Chondrocyte (in vitro differentiated cells): ENCODE measurements around the gene KLF7. TPM values are rescaled to one million over a fixed set of nuclear protein-coding genes. Genes with fewer than 3 reads are reported as not detected.

Source experiments
- DNase-seq: peaks from one replicate; pipeline ENCODE4 v3.0.0; 2021; ENCODE audit warnings: mixed read lengths, low spot score
- H3K27ac Mint-ChIP-seq: one replicate; pipeline ENCODE4 v1.8.0; 2021; ENCODE audit warnings: mild to moderate bottlenecking, moderate library complexity, mixed read lengths; ENCODE audit not compliant: unreplicated experiment
- H3K27me3 Mint-ChIP-seq: 2 replicates; pipeline ENCODE4 v1.8.0; 2021; ENCODE audit warnings: low read depth, mixed read lengths
- H3K36me3 Mint-ChIP-seq: 2 replicates; pipeline ENCODE4 v1.8.0; 2021; ENCODE audit warnings: low read depth, mixed read lengths
- H3K4me1 Mint-ChIP-seq: 2 replicates; pipeline ENCODE4 v1.8.0; 2021; ENCODE audit warnings: low read depth, mild to moderate bottlenecking, mixed read lengths
- H3K4me3 Mint-ChIP-seq: one replicate; pipeline ENCODE4 v1.8.0; 2021; ENCODE audit warnings: mild to moderate bottlenecking, moderate library complexity, mixed read lengths; ENCODE audit not compliant: unreplicated experiment
- H3K9me3 Mint-ChIP-seq: 2 replicates; pipeline ENCODE4 v1.8.0; 2021; ENCODE audit warnings: low read depth, mixed read lengths
- CTCF ChIP-seq: fragments of 200-600 bp; sonication (generic); IDR thresholded peaks from 2 replicates; pipeline ENCODE4 v1.5.0; 2021; ENCODE audit warnings: antibody characterized with exemption, mild to moderate bottlenecking, moderate library complexity
- total RNA-seq: library from RNA; stranded (reverse); gene quantifications from 3 replicates; pipeline ENCODE4 v1.2.1, GENCODE V29; 2021

Gene KLF7
- total RNA-seq, 1 donor from 2014 or later, result 38.5 TPM

- no peaks in the 10 kb centered on the region for H3K27me3 Mint-ChIP-seq
- TF ChIP-seq CTCF, result no peak
- H3K4me1 Mint-ChIP-seq, result peaks cover 53% of the 10 kb centered on the region
- no peak overlapping the region for H3K27ac Mint-ChIP-seq
- no peak overlapping the region for H3K4me3 Mint-ChIP-seq
- no peak for DNase-seq
- H3K36me3 Mint-ChIP-seq, result peaks cover 21% of the 10 kb centered on the region
- H3K9me3 Mint-ChIP-seq, result no peaks in the 10 kb centered on the region
Observed at GRCh38 chr2:207091176-207091575, 74.6 kb downstream of the KLF7 start.

- DNase-seq, result no peak
Observed at GRCh38 chr2:207090389-207090788, 75.4 kb downstream of the KLF7 start.

GRCh38 chr2:207088839-207089238 lies 76.9 kb downstream of the KLF7 start:
- H3K36me3 Mint-ChIP-seq, result peaks cover 29% of the 10 kb centered on the region
- H3K4me1 Mint-ChIP-seq, result peaks cover 50% of the 10 kb centered on the region
- no peaks in the 10 kb centered on the region for H3K27me3 Mint-ChIP-seq
- TF ChIP-seq CTCF, result no peak
- H3K9me3 Mint-ChIP-seq, result no peaks in the 10 kb centered on the region
- H3K4me3 Mint-ChIP-seq, result no peak overlapping the region
- no peak for DNase-seq
- peak overlapping the region; percentile 1 for H3K27ac Mint-ChIP-seq

More at GRCh38 chr2:207090389-207090788, 75.4 kb downstream of the KLF7 start:
- H3K36me3 Mint-ChIP-seq, result peaks cover 27% of the 10 kb centered on the region
- H3K4me1 Mint-ChIP-seq, result peaks cover 50% of the 10 kb centered on the region
- no peak overlapping the region for H3K4me3 Mint-ChIP-seq
- no peak overlapping the region for H3K27ac Mint-ChIP-seq
- H3K9me3 Mint-ChIP-seq, result no peaks in the 10 kb centered on the region
- no peak for TF ChIP-seq CTCF
- no peaks in the 10 kb centered on the region for H3K27me3 Mint-ChIP-seq

GRCh38 chr2:207088276-207088675 lies 77.5 kb downstream of the KLF7 start:
- H3K36me3 Mint-ChIP-seq, result peaks cover 32% of the 10 kb centered on the region
- H3K27ac Mint-ChIP-seq, result peak overlapping the region; percentile 12
- no peaks in the 10 kb centered on the region for H3K27me3 Mint-ChIP-seq
- H3K4me1 Mint-ChIP-seq, result peaks cover 53% of the 10 kb centered on the region
- no peak for DNase-seq
- no peaks in the 10 kb centered on the region for H3K9me3 Mint-ChIP-seq
- no peak overlapping the region for H3K4me3 Mint-ChIP-seq
- TF ChIP-seq CTCF, result no peak

GRCh38 chr2:207087046-207087902 lies 78.5 kb downstream of the KLF7 start:
- Mint-ChIP-seq H3K4me3 (no peak overlapping the region), H3K27me3 (no peaks in the 10 kb centered on the region), H3K36me3 (peaks cover 31% of the 10 kb centered on the region), H3K27ac (no peak overlapping the region), H3K9me3 (no peaks in the 10 kb centered on the region), H3K4me1 (peaks cover 60% of the 10 kb centered on the region)
- DNase-seq, result no peak
- no peak for TF ChIP-seq CTCF
